DOHH2 (cell line): ENCODE data around the gene REG1A.

ENCODE experiments used
- CTCF ChIP-seq: fragments of 200-600 bp; sonication (generic); IDR thresholded peaks from one replicate; pipeline ENCODE4 v1.5.1; 2014; ENCODE audit warnings: antibody characterized with exemption, mild to moderate bottlenecking, low read depth, low read length; ENCODE audit not compliant: poor library complexity, severe bottlenecking
- EZH2phosphoT487 ChIP-seq: fragments of 200-600 bp; sonication (generic); IDR thresholded peaks from 2 replicates; pipeline ENCODE4 v1.6.1; 2017; ENCODE audit warnings: borderline replicate concordance, mild to moderate bottlenecking, antibody characterized with exemption, low read length, moderate library complexity, mixed read lengths

- no peak for TF ChIP-seq CTCF
- TF ChIP-seq EZH2phosphoT487: no peak
Observed at GRCh38 chr2:79097843-79098242, 22.4 kb upstream of the REG1A start.
